ENCODE results near the gene PHRF1.

PHRF1 gene

GRCh38 chr11:575313-575995 is 816 bp upstream of the PHRF1 start:
- DNase-seq: peak; percentile 80

- no peak for DNase-seq
These were observed 741 bp downstream of the PHRF1 start for GRCh38 chr11:576811-577610.

GRCh38 chr11:577611-577894 is 1.3 kb downstream of the PHRF1 start:
- DNase-seq: no peak

GRCh38 chr11:578276-579035 is 2.2 kb downstream of the PHRF1 start:
- DNase-seq: no peak

GRCh38 chr11:579830-580601 is 3.7 kb downstream of the PHRF1 start:
- DNase-seq: no peak

- no peak for DNase-seq
These were observed 5.1 kb downstream of the PHRF1 start for GRCh38 chr11:581342-581741.

- DNase-seq: no peak
These were observed 5.5 kb downstream of the PHRF1 start for GRCh38 chr11:581752-582151.

GRCh38 chr11:584287-584686 is 8.0 kb downstream of the PHRF1 start:
- no peak for DNase-seq

- no peak for DNase-seq
These were observed 10.4 kb downstream of the PHRF1 start for GRCh38 chr11:586376-587316.

- DNase-seq: no peak
These were observed 11.3 kb downstream of the PHRF1 start for GRCh38 chr11:587546-587945.

- no peak for DNase-seq
These were observed 11.7 kb downstream of the PHRF1 start for GRCh38 chr11:587978-588380.

GRCh38 chr11:589798-590197 is 13.5 kb downstream of the PHRF1 start:
- no peak for DNase-seq

- DNase-seq: no peak
These were observed 14.7 kb downstream of the PHRF1 start for GRCh38 chr11:590997-591396.

- no peak for DNase-seq
These were observed 16.2 kb downstream of the PHRF1 start for GRCh38 chr11:592501-592900.

GRCh38 chr11:592918-593317 is 16.6 kb downstream of the PHRF1 start:
- no peak for DNase-seq

- no peak for DNase-seq
These were observed 17.1 kb downstream of the PHRF1 start for GRCh38 chr11:593347-593746.

- DNase-seq: no peak
These were observed 19.1 kb downstream of the PHRF1 start for GRCh38 chr11:595400-595799.

- no peak for DNase-seq
These were observed 20.1 kb downstream of the PHRF1 start for GRCh38 chr11:596374-596773.

GRCh38 chr11:597166-597725 is 21.0 kb downstream of the PHRF1 start:
- no peak for DNase-seq

- no peak for DNase-seq
These were observed 21.9 kb downstream of the PHRF1 start for GRCh38 chr11:598005-598680.
